ENCODE data around the gene IL2.

The IL2 gene

GRCh38 chr4:122456231-122457116, at the start of gene IL2:
TSS of gene IL2 (minus strand) at chr4:122456725. CDS start at chr4:122456440, 285 bp downstream.
- no peak for DNase-seq (ENCODE audit: low read depth, low spot score)

- DNase-seq (ENCODE audit: low read depth, low spot score), result no peak
These were observed 46.7 kb upstream of the IL2 start for GRCh38 chr4:122503214-122503613.

GRCh38 chr4:122500852-122501501, 44.5 kb upstream of the IL2 start:
- no peak for DNase-seq (ENCODE audit: low read depth, low spot score)

- no peak for DNase-seq (ENCODE audit: low read depth, low spot score)
These were observed 32.5 kb upstream of the IL2 start for GRCh38 chr4:122489061-122489460.

- no peak for DNase-seq (ENCODE audit: low read depth, low spot score)
These were observed 27.0 kb upstream of the IL2 start for GRCh38 chr4:122483481-122483880.

GRCh38 chr4:122481766-122482405, 25.4 kb upstream of the IL2 start:
- DNase-seq (ENCODE audit: low read depth, low spot score), result no peak

GRCh38 chr4:122480655-122481487, 24.3 kb upstream of the IL2 start:
- DNase-seq (ENCODE audit: low read depth, low spot score), result no peak

GRCh38 chr4:122479935-122480416, 23.5 kb upstream of the IL2 start:
- no peak for DNase-seq (ENCODE audit: low read depth, low spot score)

GRCh38 chr4:122476745-122477144, 20.2 kb upstream of the IL2 start:
- DNase-seq (ENCODE audit: low read depth, low spot score), result no peak

- no peak for DNase-seq (ENCODE audit: low read depth, low spot score)
These were observed 19.6 kb upstream of the IL2 start for GRCh38 chr4:122476126-122476525.

GRCh38 chr4:122475233-122475632, 18.7 kb upstream of the IL2 start:
- no peak for DNase-seq (ENCODE audit: low read depth, low spot score)

GRCh38 chr4:122469457-122469856, 12.9 kb upstream of the IL2 start:
- DNase-seq (ENCODE audit: low read depth, low spot score), result no peak

- no peak for DNase-seq (ENCODE audit: low read depth, low spot score)
These were observed 2.1 kb upstream of the IL2 start for GRCh38 chr4:122458625-122459024.

GRCh38 chr4:122453384-122453995, 3.0 kb downstream of the IL2 start:
- no peak for DNase-seq (ENCODE audit: low read depth, low spot score)

GRCh38 chr4:122450847-122451246, 5.7 kb downstream of the IL2 start:
- no peak for DNase-seq (ENCODE audit: low read depth, low spot score)

GRCh38 chr4:122434285-122434684, 22.2 kb downstream of the IL2 start:
- no peak for DNase-seq (ENCODE audit: low read depth, low spot score)

GRCh38 chr4:122431351-122431750, 25.2 kb downstream of the IL2 start:
- no peak for DNase-seq (ENCODE audit: low read depth, low spot score)

GRCh38 chr4:122423246-122423645, 33.3 kb downstream of the IL2 start:
- DNase-seq (ENCODE audit: low read depth, low spot score), result no peak

- DNase-seq (ENCODE audit: low read depth, low spot score), result no peak
These were observed 44.0 kb downstream of the IL2 start for GRCh38 chr4:122412547-122412946.

- no peak for DNase-seq (ENCODE audit: low read depth, low spot score)
These were observed 52.7 kb downstream of the IL2 start for GRCh38 chr4:122403861-122404260.

All from activated naive CD8-positive, alpha-beta T cell treated with anti-CD3 and anti-CD28 coated beads, Interleukin-2, amount 50 U/mL, for 16 hours (primary cell).